WERI-Rb-1 (cell line): ENCODE results near the gene USP54.

ENCODE experiments used
- DNase-seq: peaks from one replicate; pipeline ENCODE4 v3.0.0-alpha.2; 2020
- H3K27ac ChIP-seq: fragments of 250-450 bp; sonication (Bioruptor Pico); 2 replicates; pipeline ENCODE4 v1.5.1; 2020; ENCODE audit warnings: mild to moderate bottlenecking, moderate library complexity
- H3K27me3 ChIP-seq: fragments of 250-450 bp; sonication (Bioruptor Pico); 2 replicates; pipeline ENCODE4 v1.5.1; 2021; ENCODE audit warnings: mild to moderate bottlenecking, low read depth, moderate library complexity; ENCODE audit not compliant: insufficient read depth, severe bottlenecking
- H3K36me3 ChIP-seq: fragments of 250-450 bp; sonication (Bioruptor Pico); 2 replicates; pipeline ENCODE4 v1.5.1; 2020; ENCODE audit warnings: mild to moderate bottlenecking, moderate library complexity
- H3K4me3 ChIP-seq: 2 replicates; pipeline ENCODE4 v1.5.1; 2011; ENCODE audit warnings: low read depth, mild to moderate bottlenecking, control low read depth, low read length
- H3K9me3 ChIP-seq: fragments of 250-450 bp; sonication (Bioruptor Pico); 2 replicates; pipeline ENCODE4 v1.5.1; 2021; ENCODE audit warnings: mild to moderate bottlenecking, moderate library complexity; ENCODE audit not compliant: severe bottlenecking
- TF ChIP-seq, protein P1 (sequence below): IDR thresholded peaks from 2 replicates; pipeline ENCODE4 v1.5.1; 2011; ENCODE audit warnings: low read depth, mild to moderate bottlenecking, control low read depth, inconsistent platforms, low read length

USP54 gene

DNA sequence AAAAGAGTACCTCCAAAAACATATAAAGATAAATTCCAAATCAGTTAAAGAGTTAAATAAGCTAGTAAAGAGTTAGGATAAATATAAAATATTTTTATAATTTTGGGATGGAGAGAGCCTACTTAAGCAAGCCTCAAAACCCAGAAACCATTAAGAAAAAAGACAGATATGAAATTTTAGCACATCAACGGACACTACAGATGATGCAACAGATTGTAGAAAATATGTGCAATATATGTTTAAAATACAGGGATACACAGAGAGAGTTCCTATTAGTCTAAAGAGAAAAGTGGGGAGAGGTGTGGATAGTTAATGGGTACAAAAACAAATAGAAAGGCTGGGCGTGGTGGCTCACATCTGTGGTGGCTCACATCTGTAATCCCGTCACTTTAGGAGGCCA lies 23.6 kb upstream of the USP54 start:
- Histone ChIP-seq H3K4me3 (no peak overlapping the region), H3K9me3 (no peaks in the 10 kb centered on the region), H3K36me3 (no peaks in the 10 kb centered on the region; the same call in 1 of the 2 replicates), H3K27ac (no peak overlapping the region), H3K27me3 (no peaks in the 10 kb centered on the region)
- DNase-seq = no peak
- TF ChIP-seq, protein P1, sequence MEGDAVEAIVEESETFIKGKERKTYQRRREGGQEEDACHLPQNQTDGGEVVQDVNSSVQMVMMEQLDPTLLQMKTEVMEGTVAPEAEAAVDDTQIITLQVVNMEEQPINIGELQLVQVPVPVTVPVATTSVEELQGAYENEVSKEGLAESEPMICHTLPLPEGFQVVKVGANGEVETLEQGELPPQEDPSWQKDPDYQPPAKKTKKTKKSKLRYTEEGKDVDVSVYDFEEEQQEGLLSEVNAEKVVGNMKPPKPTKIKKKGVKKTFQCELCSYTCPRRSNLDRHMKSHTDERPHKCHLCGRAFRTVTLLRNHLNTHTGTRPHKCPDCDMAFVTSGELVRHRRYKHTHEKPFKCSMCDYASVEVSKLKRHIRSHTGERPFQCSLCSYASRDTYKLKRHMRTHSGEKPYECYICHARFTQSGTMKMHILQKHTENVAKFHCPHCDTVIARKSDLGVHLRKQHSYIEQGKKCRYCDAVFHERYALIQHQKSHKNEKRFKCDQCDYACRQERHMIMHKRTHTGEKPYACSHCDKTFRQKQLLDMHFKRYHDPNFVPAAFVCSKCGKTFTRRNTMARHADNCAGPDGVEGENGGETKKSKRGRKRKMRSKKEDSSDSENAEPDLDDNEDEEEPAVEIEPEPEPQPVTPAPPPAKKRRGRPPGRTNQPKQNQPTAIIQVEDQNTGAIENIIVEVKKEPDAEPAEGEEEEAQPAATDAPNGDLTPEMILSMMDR = no peak

DNA sequence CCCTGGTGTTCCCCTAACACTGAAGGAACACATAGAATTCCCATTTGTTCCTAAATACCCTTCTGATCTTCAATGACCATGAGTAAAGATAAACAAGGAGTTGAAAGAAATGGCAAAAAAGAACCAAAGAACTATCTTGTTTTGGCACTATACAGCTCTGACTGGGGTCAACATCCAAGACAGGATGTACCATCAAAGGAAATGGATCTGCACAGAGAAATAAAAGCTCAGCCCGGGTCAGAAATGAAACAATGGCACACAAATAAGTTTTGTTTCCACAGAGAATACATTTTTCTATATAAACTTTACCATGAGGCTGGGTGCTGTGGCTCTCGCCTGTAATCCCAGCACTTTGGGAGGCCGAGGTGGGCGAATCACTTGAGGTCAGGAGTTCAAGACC lies 18.0 kb upstream of the USP54 start:
- peaks cover 7% of the 10 kb centered on the region; the same call in 1 of the 2 replicates for H3K36me3 ChIP-seq
- TF ChIP-seq, protein P1 = no peak
- H3K9me3 ChIP-seq = no peaks in the 10 kb centered on the region
- H3K27me3 ChIP-seq = no peaks in the 10 kb centered on the region
- no peak overlapping the region for H3K4me3 ChIP-seq
- H3K27ac ChIP-seq = no peak overlapping the region
- DNase-seq = no peak

DNA sequence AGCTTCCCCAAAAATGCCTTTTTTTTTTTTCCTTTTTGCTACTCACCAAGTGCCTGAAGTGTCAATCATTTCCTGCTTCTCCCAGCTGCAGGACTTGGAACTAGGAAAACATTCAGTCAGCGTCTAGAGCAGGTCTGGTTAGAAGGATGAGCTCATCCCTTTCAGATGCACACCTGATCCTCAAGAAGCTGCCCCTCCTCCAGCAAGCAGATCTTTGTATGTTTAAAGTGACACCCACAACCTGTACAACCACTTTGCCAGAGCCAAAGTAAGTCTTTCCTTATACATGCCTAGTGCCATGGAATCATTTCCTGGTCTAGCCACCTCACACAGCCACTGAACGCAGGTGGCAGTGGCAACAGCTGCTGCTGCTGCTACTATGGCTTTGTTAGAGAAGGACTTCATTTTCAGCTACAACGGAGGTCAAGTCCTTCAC lies 10.4 kb upstream of the USP54 start:
- Histone ChIP-seq H3K27ac (no peak overlapping the region), H3K9me3 (no peaks in the 10 kb centered on the region), H3K4me3 (no peak overlapping the region), H3K27me3 (no peaks in the 10 kb centered on the region), H3K36me3 (peaks cover 7% of the 10 kb centered on the region; the same call in 1 of the 2 replicates)
- DNase-seq = no peak
- TF ChIP-seq, protein P1 = no peak

DNA sequence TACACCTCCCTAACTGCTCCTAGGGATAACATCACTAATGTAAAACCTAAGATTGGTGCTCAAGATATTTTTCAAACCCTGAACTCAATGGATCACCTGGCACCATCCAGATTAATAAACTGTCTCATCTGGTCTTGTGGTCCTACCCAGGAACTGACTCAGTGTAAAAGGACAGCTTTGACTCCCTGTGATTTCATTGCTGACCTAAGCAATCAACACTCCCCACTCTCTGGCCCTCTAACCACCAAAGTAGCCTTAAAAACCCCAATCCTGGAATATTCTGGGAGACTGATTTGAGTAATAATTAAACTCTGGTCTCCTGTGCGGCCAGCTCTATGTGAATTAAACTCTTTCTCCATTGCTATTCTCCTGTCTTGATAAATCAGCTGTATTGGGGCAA lies 6.2 kb upstream of the USP54 start:
- Histone ChIP-seq H3K36me3 (no peaks in the 10 kb centered on the region), H3K4me3 (no peak overlapping the region), H3K27me3 (no peaks in the 10 kb centered on the region), H3K27ac (no peak overlapping the region), H3K9me3 (no peaks in the 10 kb centered on the region)
- DNase-seq = no peak
- TF ChIP-seq, protein P1 = no peak

DNA sequence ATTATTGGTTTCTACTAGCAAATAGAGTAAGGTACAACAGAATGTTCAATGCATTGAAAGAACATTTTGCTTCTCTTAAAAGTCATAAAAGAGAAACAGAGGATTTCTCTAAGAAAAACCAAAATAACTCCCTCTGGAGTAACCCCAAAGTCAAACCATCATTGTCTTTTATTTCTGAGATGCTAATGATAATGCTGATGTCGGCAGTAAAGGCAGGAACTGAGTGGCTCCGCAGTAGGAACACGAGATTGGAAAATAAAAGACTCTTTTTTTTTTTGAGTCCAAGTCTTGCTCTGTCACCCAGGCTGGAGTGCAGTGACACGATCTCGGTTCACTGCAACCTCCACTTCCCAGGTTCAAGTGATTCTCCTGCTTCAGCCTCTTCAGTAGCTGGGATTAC lies 2.7 kb upstream of the USP54 start:
- TF ChIP-seq, protein P1 = no peak
- Histone ChIP-seq H3K4me3 (no peak overlapping the region), H3K36me3 (no peaks in the 10 kb centered on the region), H3K27me3 (no peaks in the 10 kb centered on the region), H3K27ac (no peak overlapping the region), H3K9me3 (no peaks in the 10 kb centered on the region)
- DNase-seq = no peak

DNA sequence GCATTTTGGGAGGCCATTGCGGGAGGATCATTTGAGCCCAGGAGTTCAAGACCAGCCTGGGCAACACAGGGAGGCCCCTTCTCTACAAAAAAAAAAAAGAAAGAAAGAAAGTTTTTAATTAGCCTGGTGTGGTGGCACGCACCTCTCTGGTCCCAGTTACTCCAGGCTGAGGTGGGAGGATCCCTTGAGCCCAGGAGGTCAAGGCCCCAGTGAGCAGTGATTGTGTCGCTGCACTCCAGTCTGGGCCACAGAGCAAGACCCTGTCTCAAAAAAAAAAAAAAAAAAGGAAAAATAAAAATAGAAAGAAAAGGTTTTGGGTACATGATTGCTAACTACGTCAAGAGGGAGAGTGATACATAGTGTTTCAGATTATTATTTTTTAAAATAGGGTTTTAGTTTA lies 2.0 kb upstream of the USP54 start:
- H3K27ac ChIP-seq = no peak overlapping the region
- H3K4me3 ChIP-seq = no peak overlapping the region
- no peaks in the 10 kb centered on the region for H3K9me3 ChIP-seq
- no peaks in the 10 kb centered on the region for H3K36me3 ChIP-seq
- DNase-seq = no peak
- no peaks in the 10 kb centered on the region for H3K27me3 ChIP-seq
- TF ChIP-seq, protein P1 = no peak
